GM12874 (cell line): ENCODE results near the gene NTS.

Experiments
- CTCF ChIP-seq: IDR thresholded peaks from 2 replicates; pipeline ENCODE4 v1.5.1; 2011; ENCODE audit warnings: low read depth, mild to moderate bottlenecking, control low read depth, low read length, moderate library complexity; ENCODE audit not compliant: insufficient read depth

The NTS gene

GRCh38 chr12:85874031-85874461 lies at the start of gene NTS:
Gene NTS, plus strand, starts transcription at chr12:85874295. Its CDS starts 109 bp downstream, at chr12:85874404.
- TF ChIP-seq CTCF = no peak

- TF ChIP-seq CTCF = no peak
Measured at GRCh38 chr12:85825746-85826145, 48.3 kb upstream of the NTS start.

- TF ChIP-seq CTCF = no peak
Measured at GRCh38 chr12:85828576-85828975, 45.5 kb upstream of the NTS start.

GRCh38 chr12:85829391-85829790 lies 44.7 kb upstream of the NTS start:
- no peak for TF ChIP-seq CTCF

- TF ChIP-seq CTCF = no peak
Measured at GRCh38 chr12:85831327-85831990, 42.6 kb upstream of the NTS start.

- no peak for TF ChIP-seq CTCF
Measured at GRCh38 chr12:85833579-85833978, 40.5 kb upstream of the NTS start.

- TF ChIP-seq CTCF = no peak
Measured at GRCh38 chr12:85834378-85834777, 39.7 kb upstream of the NTS start.
